GM12891 (cell line): ENCODE results near the gene SELENOK.

Source experiments
- PAX5 ChIP-seq: IDR thresholded peaks from 2 replicates; pipeline ENCODE4 v1.6.1; 2011; ENCODE audit warnings: low read length, moderate library complexity, mild to moderate bottlenecking; ENCODE audit not compliant: insufficient read depth, severe bottlenecking
- POLR2A ChIP-seq: IDR thresholded peaks from 2 replicates; pipeline ENCODE4 v1.6.1; 2011; ENCODE audit warnings: low read depth, low read length, control low read depth
- POLR2AphosphoS5 ChIP-seq: IDR thresholded peaks from 2 replicates; pipeline ENCODE4 v1.6.1; 2011; ENCODE audit warnings: low read depth, low read length, control low read depth
- SPI1 ChIP-seq: IDR thresholded peaks from 2 replicates; pipeline ENCODE4 v1.6.1; 2011; ENCODE audit warnings: low read depth, low read length, control low read depth
- TAF1 ChIP-seq: IDR thresholded peaks from 2 replicates; pipeline ENCODE4 v1.6.1; 2011; ENCODE audit warnings: low read depth, low read length, control low read depth

- TF ChIP-seq POLR2A = no peak
- no peak for TF ChIP-seq POLR2AphosphoS5
- TF ChIP-seq TAF1 = no peak
- no peak for TF ChIP-seq SPI1
- TF ChIP-seq PAX5 = no peak
Measured at GRCh38 chr3:53837331-53837730, 54.3 kb downstream of the SELENOK start.
